Keratinocyte (primary cell): ENCODE measurements around the gene CLSTN1. TPM values are rescaled to one million over a fixed set of nuclear protein-coding genes. Genes with fewer than 3 reads are reported as not detected.

Source experiments
- DNase-seq: peaks from one replicate; pipeline ENCODE4 v3.0.0-alpha.2; 2011; ENCODE audit warnings: low read depth, missing footprints, low spot score
- FAIRE-seq: peaks from 2 replicates; lab custom pipeline; 2011; peaks lifted over from hg19 to GRCh38; lab: Jason Lieb, UNC
- H2AFZ ChIP-seq: 2 replicates; pipeline ENCODE4 v1.6.0; 2012; ENCODE audit warnings: low read length, control low read depth, inconsistent platforms; ENCODE audit not compliant: control insufficient read depth
- H3K27ac ChIP-seq: 2 replicates; pipeline ENCODE4 v1.5.1; 2011; ENCODE audit warnings: low read length; ENCODE audit not compliant: control insufficient read depth, insufficient read depth
- H3K27me3 ChIP-seq: 3 replicates; pipeline ENCODE4 v1.6.0; 2011; ENCODE audit warnings: low read length; ENCODE audit not compliant: control insufficient read depth, insufficient read depth; ENCODE audit errors: extremely low read depth
- H3K36me3 ChIP-seq, 2 experiments: 2 replicates in 1 of 2; 3 replicates in 1 of 2; pipeline ENCODE4 v1.5.1; 2011; ENCODE audit warnings: low read length in 2 of 2, mild to moderate bottlenecking in 1 of 2; ENCODE audit not compliant: control insufficient read depth in 2 of 2, insufficient read depth in 2 of 2; ENCODE audit errors: extremely low read depth in 1 of 2
- H3K4me1 ChIP-seq: 3 replicates; pipeline ENCODE4 v1.5.1; 2011; ENCODE audit warnings: low read length; ENCODE audit not compliant: control insufficient read depth, insufficient read depth; ENCODE audit errors: extremely low read depth
- H3K4me2 ChIP-seq: 3 replicates; pipeline ENCODE4 v1.6.0; 2011; ENCODE audit warnings: low read depth, low read length; ENCODE audit not compliant: control insufficient read depth, insufficient read depth; ENCODE audit errors: extremely low read depth
- H3K4me3 ChIP-seq, 3 experiments: fragments of 200-600 bp in 1 of 3; sonication (generic) in 1 of 3; 2 replicates in 2 of 3; 3 replicates in 1 of 3; pipeline ENCODE4 v1.5.1; 2011 to 2016; ENCODE audit warnings: low read length in 3 of 3, mild to moderate bottlenecking in 3 of 3, control low read depth in 2 of 3, inconsistent platforms in 1 of 3, low read depth in 1 of 3, mixed read lengths in 1 of 3, mixed run types in 1 of 3, moderate library complexity in 1 of 3; ENCODE audit not compliant: control insufficient read depth in 2 of 3, insufficient read depth in 2 of 3; ENCODE audit errors: extremely low read depth in 1 of 3
- H3K79me2 ChIP-seq: 2 replicates; pipeline ENCODE4 v1.6.0; 2012; ENCODE audit warnings: low read length; ENCODE audit not compliant: control insufficient read depth, insufficient read depth
- H3K9ac ChIP-seq: 3 replicates; pipeline ENCODE4 v1.6.0; 2011; ENCODE audit warnings: low read length; ENCODE audit not compliant: control insufficient read depth, insufficient read depth; ENCODE audit errors: extremely low read depth
- H3K9me1 ChIP-seq: 3 replicates; pipeline ENCODE4 v1.6.0; 2011; ENCODE audit warnings: low read length; ENCODE audit not compliant: control insufficient read depth, insufficient read depth; ENCODE audit errors: extremely low read depth
- H3K9me3 ChIP-seq: 2 replicates; pipeline ENCODE4 v1.5.1; 2012; ENCODE audit warnings: low read depth, low read length; ENCODE audit not compliant: control insufficient read depth
- H4K20me1 ChIP-seq: 3 replicates; pipeline ENCODE4 v1.6.0; 2011; ENCODE audit warnings: low read length; ENCODE audit not compliant: control insufficient read depth, insufficient read depth; ENCODE audit errors: extremely low read depth
- CTCF ChIP-seq, 3 experiments: IDR thresholded peaks in 1 of 3; conservative IDR thresholded peaks in 1 of 3; optimal IDR thresholded peaks in 1 of 3; 2 replicates in 2 of 3; 3 replicates in 1 of 3; pipeline versions ENCODE3 to v1.5.1; 2011; ENCODE audit warnings: low read length in 3 of 3, mild to moderate bottlenecking in 3 of 3, moderate library complexity in 2 of 3, control low read depth in 1 of 3, inconsistent platforms in 1 of 3; ENCODE audit not compliant: insufficient read depth in 2 of 3; ENCODE audit errors: extremely low read depth in 1 of 3
- EZH2 ChIP-seq: IDR thresholded peaks from one replicate; pipeline ENCODE4 v1.6.1; 2012; ENCODE audit warnings: inconsistent platforms, mild to moderate bottlenecking, low read length, moderate library complexity
- dilution Hi-C: fragments of 300-500 bp; cut with MboI; formaldehyde crosslinking; loops from one replicate; pipeline ENCODE4 v1.7.0; 2020; ENCODE audit warnings: low sequenced_read_pairs; ENCODE audit not compliant: extremely low pct_ligation_motif_present
- polyA plus RNA-seq, 5 experiments: library from polyadenylated mRNA; depleted of rRNA in 3 of 5; stranded (reverse) in 3 of 5; stranded (forward) in 1 of 5; unstranded in 1 of 5; fragments of >200 nt; gene quantifications; 1 replicate in 1 of 5; 2 replicates in 3 of 5; 3 replicates in 1 of 5; pipeline versions ENCODE4 v1.2.1 to v1.2.3, GENCODE V29; 2011 to 2012; ENCODE audit warnings: missing spikeins in 2 of 5, low read depth in 1 of 5, low replicate concordance in 1 of 5

The CLSTN1 gene
- polyA plus RNA-seq, 1 donor (not counting 4 experiments of a cell fraction or from before 2014, with no cell fraction given), result 90.3 TPM

GRCh38 chr1:9680091-9680490 lies 143.7 kb downstream of the CLSTN1 start:
- Histone ChIP-seq H3K36me3 (no peaks in the 10 kb centered on the region), H3K4me3 (no peak overlapping the region), H3K4me1 (no peaks in the 10 kb centered on the region), H3K9me3 (no peaks in the 10 kb centered on the region), H3K27ac (no peak overlapping the region), H3K9ac (no peak overlapping the region), H3K9me1 (no peaks in the 10 kb centered on the region), H4K20me1 (no peaks in the 10 kb centered on the region), H3K27me3 (no peaks in the 10 kb centered on the region), H2AFZ (no peak overlapping the region), H3K79me2 (no peaks in the 10 kb centered on the region), H3K4me2 (no peak overlapping the region)
- dilution Hi-C loops, result no loop called here
- no peak for TF ChIP-seq EZH2
- no peak for TF ChIP-seq CTCF (optimal IDR thresholded peaks at IDR 0.05 in 1 of 3, IDR thresholded peaks at IDR 0.05 in 1 of 3, conservative IDR thresholded peaks at IDR 0.05 in 1 of 3; ENCODE audit: extremely low read depth in 1 of 3, insufficient read depth in 2 of 3, low read length in 3 of 3)
- no peak for FAIRE-seq
- no peak for DNase-seq

Other genes with a start within 250 kb of the CLSTN1 start
- gene TMEM201, start 235.1 kb downstream of the CLSTN1 start, polyA plus RNA-seq, result 1.1 to 5.0 TPM (median 1.5 TPM) in 3 replicates
- gene PIK3CD, start 172.2 kb downstream of the CLSTN1 start, polyA plus RNA-seq, result 7.7 to 15.5 TPM (median 7.8 TPM) in 3 replicates
- 92.3 to 149 TPM (median 93.3 TPM) in 3 replicates for gene CTNNBIP1, start 86.3 kb upstream of the CLSTN1 start, polyA plus RNA-seq
- 15.2 to 22.5 TPM (median 21.9 TPM) in 3 replicates for gene LZIC, start 119.4 kb upstream of the CLSTN1 start, polyA plus RNA-seq
- gene NMNAT1, start 119.5 kb upstream of the CLSTN1 start, polyA plus RNA-seq, result 11.7 to 16.3 TPM (median 16.2 TPM) in 3 replicates
- gene RBP7, start 173.3 kb upstream of the CLSTN1 start, polyA plus RNA-seq, result 1.1 to 2.1 TPM (median 1.6 TPM) in 3 replicates
- 8.7 to 22.3 TPM (median 14.3 TPM) in 3 replicates for gene UBE4B, start 209.0 kb upstream of the CLSTN1 start, polyA plus RNA-seq